NCI-H526 (cell line): ENCODE measurements around the gene NFASC.

Source experiments
- DNase-seq, 2 experiments: peaks; one replicate each; lab custom pipeline; 2025; lab: John Stamatoyannopoulos, UW

Gene NFASC

GRCh38 chr1:204888294-204888693 is 17.6 kb downstream of the NFASC start:
- no peak for DNase-seq

DNA sequence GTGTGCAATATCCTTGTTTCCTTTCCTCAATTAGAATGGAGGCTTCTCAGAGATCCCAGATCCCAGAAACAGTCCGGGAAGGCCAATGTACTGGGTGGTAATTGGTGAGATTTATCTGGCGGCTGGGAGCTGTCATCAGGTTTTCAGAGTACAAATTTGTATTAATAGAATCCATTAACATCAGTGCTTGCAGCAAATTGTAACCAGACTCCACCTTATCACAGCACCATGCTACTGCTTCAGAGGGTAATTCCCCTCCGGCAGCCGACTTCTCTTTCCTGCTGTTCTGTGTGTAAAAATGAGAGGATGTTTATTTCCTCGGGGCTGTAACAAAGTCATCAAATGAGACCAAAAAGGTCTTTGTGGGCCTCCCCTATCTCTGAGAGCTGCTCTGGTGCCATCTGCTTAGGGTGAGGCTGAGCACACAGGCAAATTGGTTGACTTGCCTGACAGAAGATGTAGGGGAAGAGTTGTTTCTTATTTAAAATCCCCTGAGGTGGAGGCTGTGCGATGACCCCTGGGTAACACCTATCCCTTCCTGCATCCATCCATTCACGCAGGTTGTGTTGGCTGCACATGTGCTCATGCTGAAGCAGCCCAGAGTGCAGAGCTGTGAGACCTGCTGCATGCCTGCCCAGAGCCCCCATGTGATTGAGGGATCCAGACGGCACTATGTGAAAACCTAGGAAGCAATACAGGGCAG is 19.2 kb downstream of the NFASC start:
- DNase-seq, result no peak

- DNase-seq, result no peak
These were observed 21.2 kb downstream of the NFASC start for GRCh38 chr1:204891860-204892259.

- no peak for DNase-seq
These were observed 23.4 kb downstream of the NFASC start for GRCh38 chr1:204894031-204894430.

DNA sequence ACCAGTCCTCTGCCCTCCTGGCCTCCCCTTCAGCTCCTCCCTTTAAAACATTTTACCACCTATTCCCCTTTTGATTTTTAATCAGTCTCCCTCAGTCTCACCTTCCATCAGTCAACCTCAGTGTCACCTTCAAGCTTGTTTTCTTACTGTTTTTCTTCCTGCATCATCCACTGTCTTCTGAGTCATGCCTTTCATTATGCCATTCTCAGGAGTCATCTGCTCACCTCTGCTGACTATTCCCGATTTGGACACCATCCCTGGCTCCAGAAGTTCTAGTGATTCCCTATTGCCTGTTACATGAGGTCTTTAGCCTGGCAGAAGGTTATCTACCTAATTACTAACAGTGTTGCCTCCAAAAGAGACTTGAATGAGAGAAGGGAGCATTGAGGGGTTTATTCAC is 23.9 kb downstream of the NFASC start:
- DNase-seq, result no peak

GRCh38 chr1:204896023-204896422 is 25.4 kb downstream of the NFASC start:
- no peak for DNase-seq

DNA sequence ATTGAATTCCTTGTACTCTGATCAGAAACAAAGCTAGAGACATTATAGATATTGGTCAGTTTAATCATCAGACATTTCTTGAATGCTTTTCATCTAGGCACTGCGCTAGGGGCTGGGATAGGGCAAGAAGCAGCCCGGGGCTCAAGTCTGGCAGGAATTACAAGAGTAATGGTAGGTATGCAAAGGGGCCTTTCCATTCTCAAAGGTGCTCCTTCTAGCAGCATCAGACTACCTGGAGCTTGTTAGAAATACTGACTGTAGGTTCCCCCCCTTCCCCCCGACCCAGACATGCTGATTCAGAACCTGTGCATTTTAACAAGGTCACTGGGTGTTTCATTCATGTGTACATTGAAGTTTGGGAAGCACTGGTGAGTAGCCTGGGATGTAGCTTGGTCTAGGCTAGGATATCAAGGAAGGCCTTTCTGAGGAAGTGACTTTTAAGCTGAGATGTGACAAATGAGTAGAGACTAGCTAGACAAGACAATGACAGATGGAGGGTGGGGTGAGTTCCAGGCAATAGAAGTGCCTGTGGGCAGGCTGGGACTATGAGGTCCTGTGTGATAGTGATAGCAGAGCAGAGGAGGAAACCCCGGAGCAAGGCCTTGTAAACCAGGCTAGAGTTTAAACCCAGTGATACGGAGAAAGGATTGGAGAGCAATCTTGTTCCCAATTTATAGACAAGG is 26.3 kb downstream of the NFASC start:
- DNase-seq, result no peak

DNA sequence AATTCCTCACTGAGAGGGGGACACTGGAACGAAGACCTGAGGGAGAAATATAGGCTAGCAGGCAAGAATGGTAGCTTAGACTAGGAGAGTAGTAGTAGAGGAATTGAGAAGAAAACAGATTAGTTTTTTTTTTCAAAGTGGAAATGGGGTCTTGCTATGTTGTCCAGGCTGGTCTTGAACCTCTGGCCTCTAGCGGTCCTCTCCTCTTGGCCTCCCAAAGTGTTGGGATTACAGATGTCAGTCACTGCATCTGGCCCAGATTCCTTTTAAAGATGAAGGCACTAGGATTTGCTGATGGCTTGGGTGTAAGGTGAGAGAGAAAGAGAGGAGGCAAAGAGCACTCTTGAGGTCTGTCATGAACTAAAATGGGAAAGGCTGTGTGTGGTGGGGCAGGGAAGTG is 30.1 kb downstream of the NFASC start:
- no peak for DNase-seq

DNA sequence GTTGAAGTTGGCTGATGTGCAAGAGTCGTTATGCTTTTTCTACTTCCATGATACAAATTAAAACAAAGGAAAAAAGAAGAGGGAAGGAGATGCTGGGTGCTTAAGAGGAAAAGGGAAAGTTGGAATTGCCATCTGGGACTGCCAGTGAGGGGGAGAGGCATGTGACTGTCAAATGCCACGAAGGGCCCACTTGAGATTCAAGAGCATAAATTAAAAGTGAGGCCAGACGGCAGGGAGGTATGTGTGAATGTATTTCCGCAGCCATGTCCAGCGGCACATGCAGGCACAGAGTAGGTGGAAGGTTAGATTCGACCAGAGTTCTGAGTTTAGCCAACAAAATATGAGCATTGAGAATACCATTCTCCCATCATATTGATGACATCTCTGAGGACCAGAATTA is 32.0 kb downstream of the NFASC start:
- no peak for DNase-seq

DNA sequence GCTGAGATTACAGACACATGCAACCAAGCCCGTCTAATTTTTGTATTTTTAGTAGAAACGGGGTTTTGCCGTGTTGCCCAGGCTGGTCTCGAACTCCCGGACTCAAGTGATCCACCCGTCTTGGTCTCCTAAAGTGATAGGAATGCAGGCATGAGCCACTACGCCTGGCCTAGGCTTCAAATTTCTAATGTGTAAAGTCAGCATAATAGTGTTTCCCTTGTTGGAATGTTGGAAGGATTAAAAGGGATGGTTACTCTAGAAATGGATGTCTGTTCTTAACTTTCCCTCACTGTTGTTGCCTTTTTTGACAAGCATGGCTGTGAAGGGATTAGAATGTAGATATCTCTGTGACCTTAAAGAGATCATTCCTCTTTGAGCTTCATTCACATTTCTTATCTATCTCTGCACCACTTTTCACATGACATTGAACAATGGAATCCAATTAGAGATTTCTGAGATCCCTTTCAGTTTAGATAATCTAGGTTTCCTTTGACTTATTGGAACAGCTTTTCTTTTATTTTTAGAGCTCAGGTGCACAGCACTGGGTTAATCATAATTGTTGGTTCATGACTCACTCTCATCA is 33.7 kb downstream of the NFASC start:
- DNase-seq, result no peak

DNA sequence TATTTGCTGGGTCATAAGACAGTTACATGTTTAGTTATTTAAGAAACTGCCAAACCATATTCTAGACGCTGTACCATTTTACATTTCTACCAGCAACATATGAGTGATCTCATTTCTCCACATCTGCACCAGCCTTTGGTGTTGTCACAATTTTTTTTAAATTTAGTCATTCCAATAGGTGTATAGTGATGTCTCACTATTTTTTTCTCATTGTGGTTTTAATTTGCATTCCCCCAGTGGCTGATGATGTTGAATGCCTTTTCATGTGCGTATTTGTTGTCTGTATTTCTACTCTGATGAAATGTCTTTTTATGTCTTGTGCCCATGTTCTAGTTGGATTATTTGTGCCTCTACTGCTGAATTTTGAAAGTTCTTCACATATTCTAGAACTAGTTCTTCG is 38.4 kb downstream of the NFASC start:
- no peak for DNase-seq

DNA sequence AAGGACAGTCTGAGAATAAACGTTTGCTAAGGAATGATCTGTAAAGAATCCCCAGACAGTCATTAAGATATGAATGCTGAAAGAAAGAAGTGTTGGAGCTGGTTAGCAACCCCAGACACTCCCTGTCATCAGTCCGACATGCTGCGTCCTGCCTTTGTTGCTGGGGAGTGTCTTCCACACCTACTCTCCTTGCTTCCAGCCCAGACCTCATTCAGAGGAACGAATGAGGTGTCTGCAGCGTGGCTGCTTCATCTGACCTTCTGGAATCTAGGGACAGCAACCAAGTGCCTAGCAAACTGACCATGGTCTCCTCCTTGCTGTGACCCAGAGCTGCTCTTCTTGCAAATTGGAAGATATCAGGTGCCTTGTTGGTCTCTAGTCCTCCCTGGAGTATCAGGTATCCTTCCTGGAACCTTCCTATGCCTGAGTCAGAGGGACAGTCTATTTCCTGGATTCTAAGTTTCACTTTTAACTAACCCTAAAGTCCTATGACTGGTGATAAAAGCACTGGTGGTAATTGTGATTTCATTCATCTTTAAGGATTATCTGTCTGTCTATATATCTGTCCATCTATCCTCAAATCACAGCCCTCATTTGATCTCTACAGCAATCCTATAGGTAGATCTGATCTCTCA is 45.3 kb downstream of the NFASC start:
- no peak for DNase-seq

DNA sequence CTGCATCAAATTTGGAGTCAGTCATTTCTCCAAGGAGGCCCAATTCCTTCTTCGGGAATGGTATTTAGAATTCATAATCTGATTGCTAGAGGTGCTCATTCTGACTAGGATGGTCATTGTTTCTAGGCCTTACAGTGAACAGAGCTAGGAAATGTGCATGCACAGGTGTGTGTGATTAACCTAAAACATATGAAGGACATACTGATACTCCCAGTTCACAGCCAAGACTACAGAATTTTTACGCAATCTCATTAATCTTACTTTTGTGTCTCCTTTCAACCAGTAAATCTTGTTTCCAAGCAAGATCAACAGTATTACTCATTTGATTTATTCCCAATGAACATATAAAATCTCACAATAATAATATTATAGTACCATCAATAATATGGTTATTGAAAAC is 47.1 kb downstream of the NFASC start:
- DNase-seq, result no peak

DNA sequence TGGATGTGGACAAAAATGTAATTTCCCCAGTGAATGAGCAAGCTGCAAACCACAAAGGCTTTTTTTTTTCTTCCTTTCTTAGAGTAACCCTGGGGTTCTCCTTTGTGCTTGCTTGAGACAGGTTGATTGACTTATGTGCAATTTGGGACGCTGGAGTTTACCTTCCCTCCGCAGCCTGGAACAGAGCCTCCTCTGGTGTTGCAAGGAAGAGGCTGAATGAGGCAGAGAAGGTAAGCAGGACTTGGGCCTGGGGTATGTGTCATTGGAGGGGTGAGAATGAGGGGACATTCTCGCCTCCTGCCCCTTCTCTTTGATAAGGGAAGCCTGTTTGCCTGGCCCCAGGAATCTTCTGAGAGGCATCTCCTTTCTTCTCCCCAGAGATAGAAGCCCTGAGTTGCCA is 49.8 kb downstream of the NFASC start:
- no peak for DNase-seq

- DNase-seq, result no peak
These were observed 50.3 kb downstream of the NFASC start for GRCh38 chr1:204920967-204921366.

DNA sequence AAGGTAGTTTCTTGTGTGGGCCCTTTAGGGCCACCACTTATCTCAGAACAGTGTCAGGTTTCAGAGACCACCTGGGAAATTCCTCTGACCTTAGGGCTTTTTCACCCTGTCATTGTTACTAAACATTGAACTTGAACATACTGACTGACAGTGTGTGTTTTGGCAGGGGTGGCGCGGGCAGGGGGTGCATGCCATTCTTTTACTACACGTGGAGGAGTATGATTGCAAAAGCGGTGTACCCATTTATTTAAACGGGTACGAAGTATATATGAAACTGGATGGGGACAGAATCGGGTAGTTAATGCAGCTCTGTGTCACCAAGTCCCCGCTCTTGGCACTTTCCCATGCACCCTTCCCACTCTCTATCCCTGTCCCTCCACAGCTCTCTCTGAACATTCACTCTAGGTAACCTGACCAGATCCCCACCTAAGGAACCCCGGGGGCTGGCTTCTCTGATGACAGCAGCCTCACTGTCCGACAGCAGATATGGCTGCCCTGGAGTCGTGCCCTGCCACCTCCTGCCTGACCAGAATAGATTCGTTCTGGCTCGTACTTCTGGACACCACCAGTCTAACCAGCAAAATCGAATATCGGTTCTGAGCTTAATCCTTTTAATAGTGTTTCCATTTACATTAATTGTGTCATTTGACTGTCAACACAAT is 51.3 kb downstream of the NFASC start:
- DNase-seq, result no peak

- DNase-seq, result no peak
These were observed 52.5 kb downstream of the NFASC start for GRCh38 chr1:204923201-204923600.

GRCh38 chr1:204923626-204924012 is 53.0 kb downstream of the NFASC start:
- DNase-seq, result no peak

DNA sequence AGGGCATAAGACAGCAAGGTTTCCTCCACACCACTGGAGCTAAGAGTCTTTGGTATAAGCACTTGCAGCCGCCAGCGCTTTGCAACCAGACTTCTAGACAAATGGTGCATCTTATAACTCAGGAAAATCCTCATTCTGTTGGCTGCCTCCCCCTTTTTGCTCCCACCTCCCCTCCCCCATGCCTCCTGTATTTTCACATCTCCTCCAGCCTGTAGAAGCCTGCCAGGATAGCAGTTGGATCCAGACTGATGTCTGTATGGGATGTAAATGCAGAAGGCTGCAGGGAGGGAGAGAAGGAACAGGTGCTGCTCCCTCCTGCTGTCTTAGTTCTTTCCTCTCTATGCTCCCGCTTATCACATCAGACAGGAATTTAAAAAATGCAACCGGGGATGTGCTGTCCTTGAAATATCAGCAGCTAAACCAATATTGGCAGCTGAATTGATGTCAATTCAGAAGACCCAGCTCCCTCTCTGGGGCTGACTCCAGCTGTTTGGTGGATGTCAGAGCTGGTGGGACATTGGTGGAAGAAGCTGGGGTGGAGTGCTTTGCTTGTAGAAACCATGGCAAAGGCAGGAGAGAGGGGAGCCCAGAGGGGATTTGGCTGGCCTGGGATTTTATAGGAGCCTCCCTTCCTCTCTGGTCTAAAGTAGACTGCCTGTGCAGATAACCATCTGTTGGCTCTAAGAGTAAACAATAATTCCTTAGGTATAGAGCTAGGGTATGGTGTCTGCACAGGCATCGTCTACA is 53.5 kb downstream of the NFASC start:
- no peak for DNase-seq

- DNase-seq, result no peak
These were observed 55.0 kb downstream of the NFASC start for GRCh38 chr1:204925701-204926100.

DNA sequence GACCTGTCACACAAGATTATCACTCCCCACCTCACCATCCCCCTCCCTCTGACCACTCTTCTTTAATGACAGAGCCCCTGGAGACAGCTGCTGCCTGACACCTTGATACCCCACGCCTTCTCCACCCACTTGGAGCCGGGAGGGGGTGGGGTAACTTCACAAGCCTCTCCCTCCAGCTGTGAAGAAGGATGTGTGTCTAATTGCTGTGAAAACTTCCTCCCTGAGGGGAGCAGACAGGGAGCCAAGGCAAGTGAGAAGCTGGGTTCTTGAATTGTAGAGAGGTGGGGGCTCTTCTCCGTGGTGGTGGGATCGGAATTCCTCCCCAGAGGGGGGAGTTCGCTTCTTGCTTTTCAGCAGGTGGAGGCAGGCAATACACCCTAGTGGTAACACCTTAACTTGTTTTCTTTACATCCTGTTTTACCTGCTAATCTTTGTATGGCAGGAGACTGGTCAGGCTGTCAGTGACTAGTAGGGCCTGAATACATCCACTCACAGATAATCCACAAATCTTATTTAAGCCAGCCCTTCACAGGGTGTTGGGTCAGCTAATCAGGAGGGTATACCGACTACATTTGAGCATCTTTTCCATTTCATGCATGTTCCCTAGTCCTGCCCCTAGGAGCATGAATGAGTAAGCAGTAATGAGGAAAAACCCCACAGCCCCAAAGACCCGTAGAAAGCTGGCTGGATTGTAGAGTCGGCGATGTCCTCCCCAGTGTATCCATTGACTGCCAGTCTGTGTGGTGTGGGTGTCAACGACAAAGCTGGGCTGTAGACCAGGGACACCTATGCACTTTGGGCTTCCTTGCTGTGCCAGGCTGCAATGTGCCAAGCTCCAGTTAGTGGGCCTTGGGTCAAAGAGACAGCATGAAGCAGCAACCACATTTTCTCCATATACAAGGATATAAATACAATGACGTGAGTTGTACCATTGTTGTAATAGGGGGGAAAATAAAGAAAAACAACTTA is 57.3 kb downstream of the NFASC start:
- DNase-seq, result no peak
